Endothelial cell of umbilical vein (primary cell): ENCODE data around the gene GDF11. TPM values are rescaled to one million over a fixed set of nuclear protein-coding genes. Genes with fewer than 3 reads are reported as not detected.

ENCODE experiments used
- BruUV-seq: library from RNA; stranded (reverse); fragments of 400-500 nt; replicated peaks from 2 replicates; lab custom pipeline; 2021; lab: Mats Ljungman, UMichigan
- CTCF ChIA-PET: fragments of 300-600, 350-600 bp; sonication (Branson Sonifier 250); formaldehyde crosslinking; loops from one replicate; lab custom pipeline; 2021; ENCODE audit warnings: antibody characterized with exemption, inconsistent platforms; lab: Charles Lee
- POLR2A ChIA-PET: fragments of 300-600, 350-600 bp; sonication (Branson Sonifier 250); formaldehyde crosslinking; loops from one replicate; lab custom pipeline; 2021; ENCODE audit warnings: antibody characterized with exemption, inconsistent platforms; lab: Charles Lee
- DNase-seq: peaks from one replicate; pipeline ENCODE4 v3.0.0-alpha.2; 2011; ENCODE audit warnings: low read depth, low spot score
- FAIRE-seq: peaks from 2 replicates; lab custom pipeline; 2011; peaks lifted over from hg19 to GRCh38; lab: Jason Lieb, UNC
- H2AFZ ChIP-seq: 2 replicates; pipeline ENCODE4 v1.6.0; 2012; ENCODE audit warnings: low read depth, low read length, control low read depth, inconsistent platforms
- H3K27ac ChIP-seq: 2 replicates; pipeline ENCODE4 v1.5.1; 2011; ENCODE audit warnings: low read depth, mild to moderate bottlenecking, control low read depth, low read length, moderate library complexity; ENCODE audit not compliant: insufficient read depth
- H3K27me3 ChIP-seq, 2 experiments: 2 replicates each; pipeline versions ENCODE4 v1.6.0 to v1.6.1; 2011; ENCODE audit warnings: low read length in 2 of 2, mixed read lengths in 1 of 2; ENCODE audit not compliant: control insufficient read depth in 2 of 2, insufficient read depth in 2 of 2
- H3K36me3 ChIP-seq, 2 experiments: 2 replicates in 1 of 2; 3 replicates in 1 of 2; pipeline ENCODE4 v1.5.1; 2011; ENCODE audit warnings: low read length in 2 of 2, mild to moderate bottlenecking in 1 of 2, moderate library complexity in 1 of 2; ENCODE audit not compliant: control insufficient read depth in 2 of 2, insufficient read depth in 2 of 2; ENCODE audit errors: extremely low read depth in 1 of 2
- H3K4me1 ChIP-seq: 3 replicates; pipeline ENCODE4 v1.5.1; 2011; ENCODE audit warnings: mild to moderate bottlenecking, low read length; ENCODE audit not compliant: control insufficient read depth, insufficient read depth; ENCODE audit errors: extremely low read depth
- H3K4me2 ChIP-seq: 2 replicates; pipeline ENCODE4 v1.6.1; 2011; ENCODE audit warnings: low read length, control low read depth, mixed read lengths; ENCODE audit not compliant: insufficient read depth
- H3K4me3 ChIP-seq, 3 experiments: fragments of 200-600 bp in 1 of 3; sonication (generic), shearing (Covaris generic) in 1 of 3; replicated peaks in 1 of 3; 2 replicates each; pipeline ENCODE4 v1.5.1; 2011 to 2016; ENCODE audit warnings: control low read depth in 3 of 3, low read length in 3 of 3, mild to moderate bottlenecking in 2 of 3, inconsistent platforms in 1 of 3, low read depth in 1 of 3, moderate library complexity in 1 of 3; ENCODE audit not compliant: insufficient read depth in 1 of 3
- H3K79me2 ChIP-seq: 2 replicates; pipeline ENCODE4 v1.6.0; 2012; ENCODE audit warnings: low read length, inconsistent platforms; ENCODE audit not compliant: control insufficient read depth, insufficient read depth
- H3K9ac ChIP-seq: replicated peaks from 2 replicates; pipeline ENCODE3; 2011; ENCODE audit warnings: low read length, control low read depth; ENCODE audit not compliant: insufficient read depth; ENCODE audit errors: extremely low read depth
- H3K9me1 ChIP-seq: replicated peaks from 3 replicates; pipeline ENCODE4 v1.6.0; 2011; ENCODE audit warnings: mild to moderate bottlenecking, low read length; ENCODE audit not compliant: control insufficient read depth, insufficient read depth; ENCODE audit errors: extremely low read depth
- H3K9me3 ChIP-seq: replicated peaks from 2 replicates; pipeline ENCODE4 v1.5.1; 2012; ENCODE audit warnings: low read length, inconsistent platforms; ENCODE audit not compliant: control insufficient read depth, insufficient read depth
- H4K20me1 ChIP-seq: replicated peaks from 2 replicates; pipeline ENCODE3; 2011; ENCODE audit warnings: mild to moderate bottlenecking, low read length; ENCODE audit not compliant: control insufficient read depth, insufficient read depth; ENCODE audit errors: extremely low read depth
- EZH2 ChIP-seq: IDR thresholded peaks from 2 replicates; pipeline ENCODE4 v1.6.1; 2012; ENCODE audit warnings: borderline replicate concordance, low read depth, mild to moderate bottlenecking, moderate library complexity, low read length, inconsistent platforms; ENCODE audit not compliant: severe bottlenecking
- GATA2 ChIP-seq: IDR thresholded peaks from 2 replicates; pipeline ENCODE4 v1.7.0; 2011; ENCODE audit warnings: low read depth, mild to moderate bottlenecking, moderate library complexity, mixed read lengths, low read length; ENCODE audit not compliant: insufficient read length, insufficient read depth
- JUN ChIP-seq: IDR thresholded peaks from 2 replicates; pipeline ENCODE4 v1.6.1; 2011; ENCODE audit warnings: borderline replicate concordance, low read depth; ENCODE audit not compliant: insufficient read length, insufficient read depth
- POLR2A ChIP-seq: IDR thresholded peaks from 2 replicates; pipeline ENCODE4 v1.6.1; 2012; ENCODE audit warnings: low read depth, mild to moderate bottlenecking, control low read depth, low read length
- POLR2AphosphoS5 ChIP-seq: IDR thresholded peaks from 2 replicates; pipeline ENCODE4 v1.6.1; 2012; ENCODE audit warnings: low read depth, mild to moderate bottlenecking, control low read depth, low read length, moderate library complexity; ENCODE audit not compliant: insufficient read depth
- dilution Hi-C: fragments of 300-500 bp; cut with MboI; formaldehyde crosslinking; loops from one replicate; pipeline ENCODE4 v1.15.0; 2019; ENCODE audit warnings: low sequenced_read_pairs; ENCODE audit not compliant: extremely low pct_ligation_motif_present
- intact Hi-C: fragments of 100-400 bp; cut with micrococcal nuclease; formaldehyde crosslinking; loops from one replicate; pipeline ENCODE4 v1.10.0; 2022
- polyA plus RNA-seq, 4 experiments: library from polyadenylated mRNA; depleted of rRNA in 3 of 4; stranded (reverse) in 3 of 4; unstranded in 1 of 4; fragments of >200 nt; gene quantifications; 2 replicates each; pipeline versions ENCODE4 v1.2.1 to v1.2.3, GENCODE V29; 2011 to 2012; ENCODE audit warnings: missing spikeins in 1 of 4
- total RNA-seq: library from RNA; stranded (reverse); gene quantifications from 2 replicates; pipeline ENCODE4 v1.2.3, GENCODE V29; 2021
- TF ChIP-seq, protein P1 (sequence below): IDR thresholded peaks from 2 replicates; pipeline ENCODE4 v1.6.1; 2011; ENCODE audit not compliant: insufficient read depth, insufficient read length
- TF ChIP-seq, protein P2 (sequence below), 2 donors: IDR thresholded peaks; 1 replicate in 1 of 2; 2 replicates in 1 of 2; pipeline ENCODE4 v1.5.1; 2011; ENCODE audit warnings: low read length in 2 of 2, mild to moderate bottlenecking in 2 of 2, moderate library complexity in 2 of 2, control low read depth in 1 of 2, inconsistent platforms in 1 of 2, low read depth in 1 of 2; ENCODE audit not compliant: insufficient read depth in 1 of 2; ENCODE audit errors: extremely low read depth in 1 of 2

The GDF11 gene
- total and polyA plus RNA-seq, 2 donors (not counting 3 experiments of a cell fraction or from before 2014, with no cell fraction given), result 10.0 to 18.7 TPM

DNA sequence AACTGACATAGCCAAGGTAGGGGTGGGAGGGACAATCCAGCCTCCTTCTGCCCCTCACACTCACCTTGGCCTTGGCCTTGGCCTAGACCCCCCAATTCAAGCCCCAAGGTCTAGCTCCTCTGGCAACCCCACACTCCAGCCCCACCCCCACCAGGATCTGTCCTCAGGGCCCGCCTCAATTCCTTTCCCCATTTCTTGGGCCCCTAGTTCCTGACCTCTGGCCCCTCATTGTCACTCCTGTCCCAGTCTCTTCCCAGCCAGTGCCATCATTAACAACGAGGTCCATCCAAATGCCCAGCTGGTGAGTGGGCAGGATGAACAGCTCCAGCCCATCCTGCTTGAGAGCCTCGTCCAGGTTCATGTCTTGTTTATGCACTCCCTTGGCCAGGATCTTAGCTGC lies 6.8 kb upstream of the GDF11 start:
- no peaks in the 10 kb centered on the region for H3K79me2 ChIP-seq
- ChIA-PET CTCF (interaction anchor here (1.5 to 8.2 kb wide), 3 partner anchors 11 to 79 kb away, joined by 6 to 151 read pairs (median 50); partner anchors contain the start of genes BLOC1S1 and RDH5), POLR2A (no interaction called here)
- no peaks in the 10 kb centered on the region for H3K9me1 ChIP-seq
- H3K9me3 ChIP-seq, result no peaks in the 10 kb centered on the region
- no peaks in the 10 kb centered on the region for H3K27me3 ChIP-seq
- TF ChIP-seq, protein P1, sequence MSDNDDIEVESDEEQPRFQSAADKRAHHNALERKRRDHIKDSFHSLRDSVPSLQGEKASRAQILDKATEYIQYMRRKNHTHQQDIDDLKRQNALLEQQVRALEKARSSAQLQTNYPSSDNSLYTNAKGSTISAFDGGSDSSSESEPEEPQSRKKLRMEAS, result no peak
- TF ChIP-seq, protein P2, sequence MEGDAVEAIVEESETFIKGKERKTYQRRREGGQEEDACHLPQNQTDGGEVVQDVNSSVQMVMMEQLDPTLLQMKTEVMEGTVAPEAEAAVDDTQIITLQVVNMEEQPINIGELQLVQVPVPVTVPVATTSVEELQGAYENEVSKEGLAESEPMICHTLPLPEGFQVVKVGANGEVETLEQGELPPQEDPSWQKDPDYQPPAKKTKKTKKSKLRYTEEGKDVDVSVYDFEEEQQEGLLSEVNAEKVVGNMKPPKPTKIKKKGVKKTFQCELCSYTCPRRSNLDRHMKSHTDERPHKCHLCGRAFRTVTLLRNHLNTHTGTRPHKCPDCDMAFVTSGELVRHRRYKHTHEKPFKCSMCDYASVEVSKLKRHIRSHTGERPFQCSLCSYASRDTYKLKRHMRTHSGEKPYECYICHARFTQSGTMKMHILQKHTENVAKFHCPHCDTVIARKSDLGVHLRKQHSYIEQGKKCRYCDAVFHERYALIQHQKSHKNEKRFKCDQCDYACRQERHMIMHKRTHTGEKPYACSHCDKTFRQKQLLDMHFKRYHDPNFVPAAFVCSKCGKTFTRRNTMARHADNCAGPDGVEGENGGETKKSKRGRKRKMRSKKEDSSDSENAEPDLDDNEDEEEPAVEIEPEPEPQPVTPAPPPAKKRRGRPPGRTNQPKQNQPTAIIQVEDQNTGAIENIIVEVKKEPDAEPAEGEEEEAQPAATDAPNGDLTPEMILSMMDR (IDR thresholded peaks at IDR 0.05; ENCODE audit: extremely low read depth in 1 of 2, insufficient read depth in 1 of 2, low read depth in 1 of 2, low read length in 2 of 2), result no peak
- TF ChIP-seq POLR2A (no peak), GATA2 (no peak), EZH2 (no peak), POLR2AphosphoS5 (no peak), JUN (no peak)
- dilution Hi-C loops, result no loop called here
- no peaks in the 10 kb centered on the region for H4K20me1 ChIP-seq
- H2AFZ ChIP-seq, result no peak overlapping the region
- no peak overlapping the region for H3K4me3 ChIP-seq
- H3K4me1 ChIP-seq, result peaks cover 11% of the 10 kb centered on the region
- DNase-seq, result no peak
- no peak overlapping the region for H3K4me2 ChIP-seq
- FAIRE-seq, result no peak
- no peak overlapping the region for H3K27ac ChIP-seq
- no peaks in the 10 kb centered on the region for H3K36me3 ChIP-seq
- no TSS peak for BruUV-seq
- H3K9ac ChIP-seq, result no peak overlapping the region
- intact Hi-C loops, result loop anchor here (5.0 kb wide), 1 partner anchor 81 kb away; the partner anchor contains the start of genes ORMDL2 and SARNP
